ENCODE results near the gene DHX34. TPM values are rescaled to one million over a fixed set of nuclear protein-coding genes. Genes with fewer than 3 reads are reported as not detected.

Gene DHX34
- total RNA-seq, 1 experiment from 2014 or later = 38.2 TPM

DNA sequence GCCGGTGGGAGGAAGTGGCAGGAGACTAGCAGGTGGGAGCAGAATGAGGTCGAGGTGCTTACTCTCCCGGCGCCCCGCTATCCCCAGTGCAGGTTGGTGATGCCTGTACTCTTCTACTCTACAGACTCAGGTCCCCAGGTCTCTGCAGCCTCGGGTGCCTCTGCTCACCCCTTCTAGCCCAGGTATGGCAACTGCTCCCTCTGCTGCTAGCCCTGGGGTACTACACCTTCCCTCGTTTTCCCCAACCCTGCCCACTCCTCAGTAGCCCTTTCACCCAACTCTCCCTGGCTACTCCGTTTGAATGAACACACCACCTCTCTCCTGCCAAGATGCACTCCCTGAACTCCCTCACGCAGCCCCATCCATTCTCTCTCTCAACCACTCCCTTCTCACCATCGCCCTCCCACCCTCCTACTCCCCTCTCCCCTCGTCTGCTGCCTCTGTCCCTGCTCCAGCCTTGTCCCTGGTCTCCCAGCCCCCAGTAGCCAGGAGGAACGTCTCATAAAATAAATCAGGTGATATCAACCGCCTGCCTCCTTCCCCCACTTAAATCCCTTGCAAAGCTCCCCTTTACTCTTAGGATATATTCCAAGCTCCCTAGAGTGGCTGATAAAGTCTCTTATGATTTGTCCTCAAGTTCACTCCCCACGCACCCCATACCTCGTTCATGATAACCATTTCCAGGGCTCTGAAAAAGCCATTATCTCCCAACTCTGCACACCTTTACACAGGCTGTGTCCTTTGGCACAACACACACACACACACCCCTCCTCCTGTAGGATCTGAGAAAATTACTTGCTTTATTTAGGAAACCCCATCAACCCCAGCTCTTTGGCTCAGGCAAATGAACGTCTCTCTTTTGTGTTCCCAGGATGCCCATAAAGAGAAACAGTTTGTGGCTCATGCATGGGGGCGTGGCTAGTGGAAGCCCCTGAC, 78.4 kb downstream of the DHX34 start:
- peaks cover 22% of the 10 kb centered on the region for H3K23me2 ChIP-seq (ENCODE audit: insufficient read length, low read depth, low read length, poor library complexity, severe bottlenecking)
- H3K27ac Mint-ChIP-seq = no peak overlapping the region
- H2AK5ac ChIP-seq (ENCODE audit: insufficient read length, low read length) = no peak overlapping the region
- peaks cover 55% of the 10 kb centered on the region for H3K27me3 Mint-ChIP-seq (ENCODE audit: low read depth)
- no peak overlapping the region for H4K8ac ChIP-seq (replicated peaks; ENCODE audit: insufficient read length, low read depth, low read length)
- peaks cover 15 to 29% of the 10 kb centered on the region in 2 experiments for H3K4me1 Mint-ChIP-seq
- H2BK120ac ChIP-seq (ENCODE audit: low read depth, low read length, poor library complexity, severe bottlenecking) = no peak overlapping the region
- H4K20me1 ChIP-seq (ENCODE audit: control insufficient read depth, insufficient read depth, insufficient read length) = no peaks in the 10 kb centered on the region
- H3K4me3 Mint-ChIP-seq = no peak overlapping the region; a peak in 1 of 5 replicates
- no peak overlapping the region for H3T11ph ChIP-seq (ENCODE audit: low read length)
- no peaks in the 10 kb centered on the region for H3K4me1 ChIP-seq (ENCODE audit: insufficient read depth, low read length)
- TF ChIP-seq, protein P1, sequence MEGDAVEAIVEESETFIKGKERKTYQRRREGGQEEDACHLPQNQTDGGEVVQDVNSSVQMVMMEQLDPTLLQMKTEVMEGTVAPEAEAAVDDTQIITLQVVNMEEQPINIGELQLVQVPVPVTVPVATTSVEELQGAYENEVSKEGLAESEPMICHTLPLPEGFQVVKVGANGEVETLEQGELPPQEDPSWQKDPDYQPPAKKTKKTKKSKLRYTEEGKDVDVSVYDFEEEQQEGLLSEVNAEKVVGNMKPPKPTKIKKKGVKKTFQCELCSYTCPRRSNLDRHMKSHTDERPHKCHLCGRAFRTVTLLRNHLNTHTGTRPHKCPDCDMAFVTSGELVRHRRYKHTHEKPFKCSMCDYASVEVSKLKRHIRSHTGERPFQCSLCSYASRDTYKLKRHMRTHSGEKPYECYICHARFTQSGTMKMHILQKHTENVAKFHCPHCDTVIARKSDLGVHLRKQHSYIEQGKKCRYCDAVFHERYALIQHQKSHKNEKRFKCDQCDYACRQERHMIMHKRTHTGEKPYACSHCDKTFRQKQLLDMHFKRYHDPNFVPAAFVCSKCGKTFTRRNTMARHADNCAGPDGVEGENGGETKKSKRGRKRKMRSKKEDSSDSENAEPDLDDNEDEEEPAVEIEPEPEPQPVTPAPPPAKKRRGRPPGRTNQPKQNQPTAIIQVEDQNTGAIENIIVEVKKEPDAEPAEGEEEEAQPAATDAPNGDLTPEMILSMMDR (conservative IDR thresholded peaks at IDR 0.05) = peak; percentile 93
- no peak overlapping the region for H4K5ac ChIP-seq (ENCODE audit: insufficient read length, low read depth, low read length)
- no peaks in the 10 kb centered on the region for H3K9me3 Mint-ChIP-seq
- no peaks in the 10 kb centered on the region; a peak in 1 of 7 replicates for H3K36me3 Mint-ChIP-seq (ENCODE audit: insufficient read depth in 1 of 3, low read depth in 3 of 3)
- H3K27me3 ChIP-seq (ENCODE audit: insufficient read depth, low read length) = peaks cover 11% of the 10 kb centered on the region; the same call in 1 of the 2 replicates
- H3K4ac ChIP-seq (ENCODE audit: low read depth, low read length) = no peak overlapping the region
- no peak overlapping the region for H2BK20ac ChIP-seq (ENCODE audit: low read depth, low read length, poor library complexity, severe bottlenecking)
- no peak overlapping the region for H3K18ac ChIP-seq (ENCODE audit: insufficient read length, low read depth, low read length)
- no peak overlapping the region for H2AFZ ChIP-seq (ENCODE audit: low read length)
- H3K14ac ChIP-seq (ENCODE audit: insufficient read depth, low read length) = no peak overlapping the region
- no peak overlapping the region for H3K23ac ChIP-seq (ENCODE audit: insufficient read length, low read depth, low read length)
- H3K79me2 ChIP-seq (ENCODE audit: insufficient read depth, low read length) = no peaks in the 10 kb centered on the region
- no peak overlapping the region for H2BK12ac ChIP-seq (ENCODE audit: insufficient read length, low read depth, low read length)
- H3K9ac ChIP-seq (ENCODE audit: extremely low read depth, insufficient read length, low read length) = no peak overlapping the region
- no peak overlapping the region for H2BK15ac ChIP-seq (ENCODE audit: low read depth, low read length)
- H3K27ac ChIP-seq (ENCODE audit: insufficient read length, low read depth, low read length) = no peak overlapping the region
- no peak overlapping the region for H2BK5ac ChIP-seq (ENCODE audit: insufficient read length, low read length)
- H3K9me3 ChIP-seq (ENCODE audit: control insufficient read depth, low read depth, low read length) = no peaks in the 10 kb centered on the region
- no peaks in the 10 kb centered on the region for H3K79me1 ChIP-seq (ENCODE audit: insufficient read depth, low read depth, low read length, poor library complexity, severe bottlenecking)
- peak; percentile 94 for DNase-seq
- H3K56ac ChIP-seq (ENCODE audit: insufficient read length, low read depth, low read length) = no peak overlapping the region
- no peak overlapping the region for H4K91ac ChIP-seq (ENCODE audit: insufficient read length, low read depth, low read length)
- peak overlapping the region; percentile 78 for H3K4me2 ChIP-seq (ENCODE audit: insufficient read depth, insufficient read length, low read length)
- WGBS (ENCODE audit: extremely low coverage, insufficient read length, low lambda C conversion rate) = no CpG with 5 or more reads among the region's 17 CpGs
